ENCODE measurements around the gene FREM3. TPM values are rescaled to one million over a fixed set of nuclear protein-coding genes. Genes with fewer than 3 reads are reported as not detected.
"Not testable (repeated sequence)": the region's sequence is repeated elsewhere in the genome, so short reads cannot be mapped to it uniquely, and the experiment has no call there.

Gene FREM3
- total and polyA plus RNA-seq, 12 donors = 0.01 to 0.25 (median 0.05) TPM; not detected in 6

- no peak for TF ChIP-seq CTCF (IDR thresholded peaks at IDR 0.05)
These were observed 161.4 kb downstream of the FREM3 start for GRCh38 chr4:143538979-143539669.

DNA sequence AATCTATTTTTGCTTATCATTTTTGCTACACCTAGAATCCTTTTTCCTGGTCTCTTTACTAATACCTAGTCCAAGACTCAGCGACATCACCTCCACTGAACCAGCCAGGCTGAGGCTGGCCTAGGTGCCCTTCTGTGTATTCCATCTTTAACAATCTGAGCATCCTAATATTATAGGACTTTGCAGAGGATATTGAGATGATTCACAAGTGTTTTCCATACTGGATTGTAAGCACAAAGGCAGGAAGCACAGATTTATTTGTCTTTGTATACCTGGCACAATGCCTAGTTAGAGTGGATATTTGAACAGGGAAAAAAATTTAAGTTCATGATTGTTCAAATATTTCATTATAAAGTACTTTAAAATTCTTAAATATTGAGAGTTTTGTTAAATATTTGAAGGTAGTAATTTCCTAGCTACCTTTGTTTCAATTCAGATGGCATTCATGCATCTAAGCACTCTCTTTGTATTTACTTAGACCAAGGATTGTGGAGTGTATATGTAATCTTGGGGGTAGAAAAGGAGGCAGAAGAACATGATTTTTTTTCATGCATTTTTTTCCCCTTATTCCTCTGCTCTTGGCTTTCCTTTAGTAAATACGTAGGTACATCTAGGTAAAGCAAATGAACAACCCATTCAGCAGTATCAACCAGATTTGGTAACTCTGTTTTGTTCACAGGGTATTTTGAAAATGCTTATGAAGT, 168.5 kb downstream of the FREM3 start:
- DNase-seq (no peak), ATAC-seq (peak in 1 of 8 donors; percentile 43)
- Histone ChIP-seq H3K27me3 (no peaks in the 10 kb centered on the region), H3K36me3 (peaks cover 0 to 100% (median 59%) of the 10 kb centered on the region in 9 donors), H3K27ac (peak overlapping the region in 1 of 10 donors; percentile 11), H3K4me3 (no peak overlapping the region), H3K9me3 (no peaks in the 10 kb centered on the region), H3K4me1 (peaks cover 0 to 16% (median 10%) of the 10 kb centered on the region in 9 donors)
- 78 to 80% methylated on average over 2 of the region's 2 CpGs for WGBS, 2 donors
- TF ChIP-seq CTCF (IDR thresholded peaks at IDR 0.05) = no peak
- intact Hi-C loops (cut with DNase I) = no loop called here

More at GRCh38 chr4:143538979-143539669, 161.4 kb downstream of the FREM3 start:
- Histone ChIP-seq H3K9me3 (no peaks in the 10 kb centered on the region), H3K36me3 (peaks cover 0 to 100% (median 75%) of the 10 kb centered on the region in 9 donors), H3K4me1 (no peaks in the 10 kb centered on the region), H3K27ac (no peak overlapping the region), H3K4me3 (no peak overlapping the region), H3K27me3 (no peaks in the 10 kb centered on the region)
- no peak for DNase-seq
- WGBS, 2 donors = 86 to 88% methylated on average over 4 of the region's 4 CpGs
- no peak for ATAC-seq
- intact Hi-C loops (cut with DNase I) = no loop called here

DNA sequence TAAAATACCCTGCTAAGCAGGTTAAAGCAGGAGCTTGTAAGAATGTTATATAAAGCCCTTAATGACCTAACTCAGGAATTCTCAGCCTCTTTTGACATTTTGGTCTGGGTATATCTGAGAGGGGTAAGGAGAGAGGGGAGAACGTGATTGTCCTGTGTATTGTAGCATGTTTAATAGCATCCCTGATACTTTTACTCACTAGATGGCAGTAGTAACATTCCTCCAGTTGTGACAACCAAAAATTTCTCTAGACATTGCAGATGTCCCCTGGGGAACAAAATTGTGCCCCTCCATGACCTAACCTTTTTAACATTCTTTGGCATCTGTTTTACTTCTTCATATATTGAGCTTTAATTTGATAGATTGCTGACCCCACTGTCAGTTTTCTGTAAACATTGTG, 169.1 kb downstream of the FREM3 start:
- Histone ChIP-seq H3K9me3 (no peaks in the 10 kb centered on the region), H3K36me3 (peaks cover 0 to 100% (median 60%) of the 10 kb centered on the region in 9 donors), H3K4me1 (peaks cover 0 to 16% (median 10%) of the 10 kb centered on the region in 9 donors), H3K27me3 (no peaks in the 10 kb centered on the region), H3K27ac (peak overlapping the region in 2 of 10 donors; percentile 11 to 24), H3K4me3 (no peak overlapping the region)
- intact Hi-C loops (cut with DNase I) = no loop called here
- no peak for DNase-seq
- peak in 7 of 9 donors; percentile 34 to 61 (median 46) for TF ChIP-seq CTCF (IDR thresholded peaks at IDR 0.05)
- ATAC-seq = peak in 3 of 8 donors; percentile 41 to 64 (median 42)
- 7 to 22% methylated on average over 1 of the region's 1 CpG for WGBS, 2 donors

- Histone ChIP-seq H3K36me3 (peaks cover 0 to 100% (median 57%) of the 10 kb centered on the region in 9 donors), H3K4me1 (peaks cover 0 to 27% (median 13%) of the 10 kb centered on the region in 9 donors)
- H3K27ac ChIP-seq; H3K9me3 ChIP-seq; ATAC-seq; H3K4me3 ChIP-seq; H3K27me3 ChIP-seq; DNase-seq; intact Hi-C loops (cut with DNase I): not testable (repeated sequence)
- WGBS, 2 donors = 93 to 94% methylated on average over 4 of the region's 4 CpGs
These were observed 172.4 kb downstream of the FREM3 start for GRCh38 chr4:143528046-143528445.

Other genes starting within 250 kb of the FREM3 start
- gene SMARCA5, start 187.0 kb downstream of the FREM3 start, total RNA-seq = 10 to 100 TPM; 25.4 to 39.7 (median 34.6) TPM
- 10 to 100 TPM; 10.4 to 10.6 TPM for gene SMARCA5, start 187.0 kb downstream of the FREM3 start, polyA plus RNA-seq
- under 1 TPM in 8 of 10 donors, not detected in 2; 0.21 to 0.72 (median 0.28) TPM for gene GYPE, start 204.9 kb upstream of the FREM3 start, total RNA-seq
- gene GYPE, start 204.9 kb upstream of the FREM3 start, polyA plus RNA-seq = under 1 TPM; 0.29 to 0.80 TPM

Measured in heart right ventricle (tissue), 16 donors.